ENCODE measurements around the gene BLZF1.

DNA sequence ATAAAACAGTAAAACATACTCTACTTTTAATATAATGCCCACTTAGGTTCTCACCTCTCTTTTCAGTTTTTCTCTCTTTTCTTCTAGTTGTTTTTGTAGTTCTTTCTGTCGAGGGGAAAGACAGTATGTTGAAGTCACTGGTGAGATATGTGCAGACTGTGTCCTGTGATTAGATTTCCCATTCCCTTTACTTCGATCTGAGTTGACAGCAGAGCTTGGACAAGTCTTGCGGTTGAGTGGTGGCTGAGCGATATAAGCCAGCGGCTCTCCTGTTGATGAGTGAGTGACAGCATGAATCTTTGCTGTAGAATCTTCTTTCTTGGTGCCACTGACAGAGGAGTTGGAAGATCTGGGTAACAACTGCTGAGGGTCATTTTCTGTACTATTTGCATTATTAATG lies 53.3 kb downstream of the BLZF1 start:
- TF ChIP-seq, protein P1, sequence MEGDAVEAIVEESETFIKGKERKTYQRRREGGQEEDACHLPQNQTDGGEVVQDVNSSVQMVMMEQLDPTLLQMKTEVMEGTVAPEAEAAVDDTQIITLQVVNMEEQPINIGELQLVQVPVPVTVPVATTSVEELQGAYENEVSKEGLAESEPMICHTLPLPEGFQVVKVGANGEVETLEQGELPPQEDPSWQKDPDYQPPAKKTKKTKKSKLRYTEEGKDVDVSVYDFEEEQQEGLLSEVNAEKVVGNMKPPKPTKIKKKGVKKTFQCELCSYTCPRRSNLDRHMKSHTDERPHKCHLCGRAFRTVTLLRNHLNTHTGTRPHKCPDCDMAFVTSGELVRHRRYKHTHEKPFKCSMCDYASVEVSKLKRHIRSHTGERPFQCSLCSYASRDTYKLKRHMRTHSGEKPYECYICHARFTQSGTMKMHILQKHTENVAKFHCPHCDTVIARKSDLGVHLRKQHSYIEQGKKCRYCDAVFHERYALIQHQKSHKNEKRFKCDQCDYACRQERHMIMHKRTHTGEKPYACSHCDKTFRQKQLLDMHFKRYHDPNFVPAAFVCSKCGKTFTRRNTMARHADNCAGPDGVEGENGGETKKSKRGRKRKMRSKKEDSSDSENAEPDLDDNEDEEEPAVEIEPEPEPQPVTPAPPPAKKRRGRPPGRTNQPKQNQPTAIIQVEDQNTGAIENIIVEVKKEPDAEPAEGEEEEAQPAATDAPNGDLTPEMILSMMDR (IDR thresholded peaks at IDR 0.05) = no peak
- TF ChIP-seq POLR2A (IDR thresholded peaks at IDR 0.05) (no peak), POLR2AphosphoS5 (IDR thresholded peaks at IDR 0.05) (no peak)
